Measurements from ENCODE around the gene LKAAEAR1.
A peak's percentile ranks its signal among the peaks of the same experiment; 100 is the strongest.

The LKAAEAR1 gene

GRCh38 chr20:64070244-64070993, 13.8 kb downstream of the LKAAEAR1 start:
- no peak for TF ChIP-seq CTCF (IDR thresholded peaks at IDR 0.05; ENCODE audit: extremely low read depth, missing control alignments)
- DNase-seq (ENCODE audit: low spot score): no peak

GRCh38 chr20:64069614-64070243, 14.5 kb downstream of the LKAAEAR1 start:
- peak; percentile 77 for DNase-seq (ENCODE audit: low spot score)
- peak; percentile 56 for TF ChIP-seq CTCF (IDR thresholded peaks at IDR 0.05; ENCODE audit: extremely low read depth, missing control alignments)

- no peak for DNase-seq (ENCODE audit: low spot score)
These were observed 15.0 kb downstream of the LKAAEAR1 start for GRCh38 chr20:64069209-64069613.

GRCh38 chr20:64068386-64069208, 15.6 kb downstream of the LKAAEAR1 start:
- no peak for DNase-seq (ENCODE audit: low spot score)
- TF ChIP-seq CTCF (IDR thresholded peaks at IDR 0.05; ENCODE audit: extremely low read depth, missing control alignments): no peak

More at GRCh38 chr20:64069209-64069613, 15.0 kb downstream of the LKAAEAR1 start:
- no peak for TF ChIP-seq CTCF (IDR thresholded peaks at IDR 0.05; ENCODE audit: extremely low read depth, missing control alignments)

GRCh38 chr20:64067733-64068307, 16.4 kb downstream of the LKAAEAR1 start:
- TF ChIP-seq CTCF (IDR thresholded peaks at IDR 0.05; ENCODE audit: extremely low read depth, missing control alignments): no peak

GRCh38 chr20:64067005-64067632, 17.1 kb downstream of the LKAAEAR1 start:
- no peak for DNase-seq (ENCODE audit: low spot score)
- TF ChIP-seq CTCF (IDR thresholded peaks at IDR 0.05; ENCODE audit: extremely low read depth, missing control alignments): no peak

More at GRCh38 chr20:64067733-64068307, 16.4 kb downstream of the LKAAEAR1 start:
- DNase-seq (ENCODE audit: low spot score): no peak
